ENCODE results near the gene SNRPD3. TPM values are rescaled to one million over a fixed set of nuclear protein-coding genes. Genes with fewer than 3 reads are reported as not detected.

SNRPD3 gene
- total and polyA plus RNA-seq, 8 donors = 62.7 to 187 (median 172) TPM

- DNase-seq (no peak), ATAC-seq (no peak)
- Histone ChIP-seq H3K4me1 (peaks cover 6 to 8% of the 10 kb centered on the region in 2 donors), H3K27me3 (no peaks in the 10 kb centered on the region), H3K4me3 (no peak overlapping the region), H3K36me3 (peaks cover 0 to 38% of the 10 kb centered on the region in 2 donors), H3K27ac (no peak overlapping the region), H3K9me3 (no peaks in the 10 kb centered on the region)
- TF ChIP-seq CTCF (IDR thresholded peaks at IDR 0.05) = no peak
- intact Hi-C loops (cut with DNase I) = no loop called here
These were observed 33.8 kb downstream of the SNRPD3 start for GRCh38 chr22:24589518-24590030.

GRCh38 chr22:24590596-24591173 lies 34.9 kb downstream of the SNRPD3 start:
- intact Hi-C loops (cut with DNase I) = no loop called here
- DNase-seq = no peak
- Histone ChIP-seq H3K36me3 (peaks cover 0 to 34% of the 10 kb centered on the region in 2 donors), H3K27ac (no peak overlapping the region), H3K4me3 (no peak overlapping the region), H3K4me1 (peaks cover 6 to 11% of the 10 kb centered on the region in 2 donors), H3K27me3 (no peaks in the 10 kb centered on the region), H3K9me3 (no peaks in the 10 kb centered on the region)
- no peak for ATAC-seq
- TF ChIP-seq CTCF (IDR thresholded peaks at IDR 0.05) = no peak

- intact Hi-C loops (cut with DNase I) = no loop called here
- H3K27me3 ChIP-seq = no peaks in the 10 kb centered on the region
- no peak overlapping the region for H3K27ac ChIP-seq
- DNase-seq (no peak), ATAC-seq (no peak)
- peaks cover 0 to 29% of the 10 kb centered on the region in 2 donors for H3K36me3 ChIP-seq
- H3K4me1 ChIP-seq = peaks cover 6 to 11% of the 10 kb centered on the region in 2 donors
- H3K9me3 ChIP-seq = no peaks in the 10 kb centered on the region
- H3K4me3 ChIP-seq = no peak overlapping the region
- TF ChIP-seq CTCF (IDR thresholded peaks at IDR 0.05) = no peak
These were observed 35.6 kb downstream of the SNRPD3 start for GRCh38 chr22:24591286-24591830.

GRCh38 chr22:24592058-24592850 lies 36.5 kb downstream of the SNRPD3 start:
- intact Hi-C loops (cut with DNase I) = no loop called here
- no peak for DNase-seq

More at GRCh38 chr22:24592058-24592850, 36.5 kb downstream of the SNRPD3 start:
- no peak for ATAC-seq
- no peak for TF ChIP-seq CTCF (IDR thresholded peaks at IDR 0.05)
- peaks cover 6 to 11% of the 10 kb centered on the region in 2 donors for H3K4me1 ChIP-seq
- no peaks in the 10 kb centered on the region for H3K27me3 ChIP-seq
- H3K36me3 ChIP-seq = peaks cover 0 to 20% of the 10 kb centered on the region in 2 donors
- peak overlapping the region in 1 of 2 donors; percentile 45 for H3K27ac ChIP-seq
- H3K4me3 ChIP-seq = peak overlapping the region; percentile 55 to 58
- no peaks in the 10 kb centered on the region for H3K9me3 ChIP-seq
